Measurements from ENCODE around the gene RNU1-4.
"Not testable (repeated sequence)": the region's sequence is repeated elsewhere in the genome, so short reads cannot be mapped to it uniquely, and the experiment has no call there.

RNU1-4 gene

DNA sequence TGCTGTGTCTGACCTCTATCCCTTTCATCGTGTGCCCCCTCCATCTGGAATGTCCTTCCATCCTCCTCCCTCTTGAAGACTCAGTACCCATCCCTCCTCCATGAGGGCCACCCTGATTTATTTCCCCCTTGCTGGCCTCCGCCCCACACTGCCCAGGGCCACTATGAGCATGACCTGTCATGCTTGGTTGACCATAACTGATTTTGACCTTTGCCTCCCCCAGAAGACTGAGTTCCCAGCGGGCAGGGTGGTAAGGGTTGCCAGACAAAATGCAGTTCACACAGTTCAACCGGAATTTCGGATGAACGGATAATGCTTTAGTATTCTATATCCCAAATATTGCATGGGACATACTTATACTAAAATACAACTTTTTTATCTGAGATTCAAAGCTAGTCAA is 31.6 kb upstream of the RNU1-4 start:
- DNase-seq (ENCODE audit: low read depth, low spot score): not testable (repeated sequence)

DNA sequence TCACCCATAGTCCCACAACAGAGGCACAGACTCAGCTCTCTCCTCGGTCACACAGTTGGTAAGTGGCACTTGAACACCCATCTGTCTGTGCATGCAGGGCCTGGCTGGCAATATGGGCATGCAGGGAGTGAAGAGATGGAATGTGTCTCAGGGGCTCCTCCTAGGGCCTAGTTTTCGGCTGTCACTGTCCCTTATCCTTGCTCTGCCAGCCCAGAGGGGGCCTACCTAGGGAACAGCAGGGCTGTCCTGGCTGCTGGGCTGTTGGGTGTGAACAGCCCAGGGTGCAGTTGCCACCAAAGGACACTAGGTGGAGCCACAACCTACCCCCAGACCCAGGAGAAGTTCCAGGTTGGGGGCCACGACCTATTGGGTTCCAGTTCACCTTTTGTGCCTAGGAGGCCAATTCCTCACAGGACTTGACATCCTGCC is 30.6 kb upstream of the RNU1-4 start:
- not testable (repeated sequence) for DNase-seq (ENCODE audit: low read depth, low spot score)

DNA sequence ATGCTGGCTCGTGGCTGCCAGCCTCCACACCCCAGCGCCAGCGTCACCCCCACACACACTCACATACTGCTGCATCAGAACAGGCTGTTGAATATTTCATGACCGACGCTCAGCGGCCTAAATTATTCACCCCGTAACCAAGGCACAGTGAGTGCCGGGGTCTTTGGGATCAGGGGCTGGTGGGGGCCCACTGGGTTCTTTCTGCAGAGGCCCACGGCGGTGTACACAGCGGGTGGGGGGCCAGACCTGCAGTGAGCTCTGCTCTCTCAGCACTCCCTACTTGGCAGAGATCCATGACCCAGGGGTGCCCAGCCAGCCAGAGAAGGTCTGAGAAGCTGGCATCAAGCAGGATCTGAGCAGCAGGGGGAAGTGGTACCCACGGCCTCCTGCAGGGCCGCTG is 29.7 kb upstream of the RNU1-4 start:
- not testable (repeated sequence) for DNase-seq (ENCODE audit: low read depth, low spot score)

DNA sequence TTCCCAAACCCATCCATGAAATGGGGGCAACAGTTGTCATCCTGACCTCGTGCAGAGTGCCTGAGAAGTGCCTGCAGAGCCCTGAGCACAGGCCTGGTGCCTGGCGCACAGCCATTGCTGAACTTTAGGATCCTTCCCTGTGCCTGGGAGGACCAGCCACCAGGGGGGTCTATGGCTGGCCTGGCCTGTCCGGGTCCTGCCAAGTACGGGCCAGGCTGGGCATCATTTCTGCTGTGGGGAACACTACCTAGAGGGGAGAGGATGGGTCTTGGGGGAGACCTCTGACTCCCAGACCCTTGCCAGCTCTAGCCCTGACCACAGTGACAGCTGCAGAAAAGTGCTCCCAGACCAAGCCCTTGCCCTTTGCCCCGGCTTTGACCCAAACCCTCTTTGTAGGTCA is 28.2 kb upstream of the RNU1-4 start:
- not testable (repeated sequence) for DNase-seq (ENCODE audit: low read depth, low spot score)

DNA sequence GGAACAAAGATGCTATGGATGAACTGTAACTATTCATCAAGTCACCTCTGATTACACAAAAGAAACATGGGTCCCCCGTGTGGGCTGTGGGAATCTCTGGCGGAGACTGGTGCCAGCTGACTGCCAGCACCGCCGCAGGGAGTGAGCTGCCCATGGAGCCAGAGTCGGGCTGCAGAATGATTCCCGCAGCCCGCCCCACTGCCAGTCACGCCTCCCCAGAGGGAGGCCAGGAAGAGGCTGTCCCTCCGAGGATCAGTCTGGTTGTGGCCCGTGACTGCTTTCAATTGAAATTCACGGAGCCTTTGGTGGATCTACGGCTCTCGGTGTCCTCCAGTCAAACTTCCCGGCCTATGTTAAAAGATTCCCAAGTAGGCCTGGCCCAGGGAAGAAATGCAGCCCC is 27.7 kb upstream of the RNU1-4 start:
- DNase-seq (ENCODE audit: low read depth, low spot score): not testable (repeated sequence)

DNA sequence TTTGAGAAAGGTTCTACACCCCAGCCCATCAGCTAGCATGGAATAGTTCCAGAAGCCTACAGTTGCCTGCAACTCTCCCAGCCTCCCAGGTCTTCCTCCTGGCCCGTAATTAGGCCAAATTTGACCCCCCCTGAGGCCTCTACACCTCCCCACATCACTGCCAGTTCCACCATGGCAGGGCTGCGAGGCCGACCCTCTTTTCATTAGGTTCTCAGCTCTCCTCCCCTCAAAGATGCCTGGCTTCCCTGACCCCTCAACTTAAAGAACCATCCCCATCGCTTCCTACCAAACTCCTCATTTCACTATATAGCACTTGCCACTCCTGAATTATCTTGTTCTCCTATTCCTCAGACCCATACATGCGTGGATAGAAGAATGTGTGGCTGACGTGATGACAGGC is 27.3 kb upstream of the RNU1-4 start:
- not testable (repeated sequence) for DNase-seq (ENCODE audit: low read depth, low spot score)

DNA sequence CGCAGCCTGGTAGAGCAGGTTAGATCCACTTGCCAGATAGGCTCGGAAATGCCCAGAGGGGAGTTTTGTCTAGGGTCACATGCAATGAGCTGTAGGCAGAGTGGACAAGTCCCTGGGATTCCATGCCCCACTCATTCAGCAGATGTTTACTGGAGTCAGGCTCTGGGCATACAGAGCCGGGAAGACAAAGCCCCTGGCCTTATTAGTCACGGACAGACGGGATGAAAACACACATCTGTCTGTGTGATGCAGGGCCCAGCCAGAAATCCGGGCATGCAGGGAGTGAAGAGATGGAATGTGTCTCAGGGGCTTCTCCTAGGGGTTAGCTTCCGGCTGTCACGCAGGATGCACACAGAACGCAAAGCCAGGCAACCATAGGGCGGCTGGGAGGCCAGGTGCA is 26.8 kb upstream of the RNU1-4 start:
- not testable (repeated sequence) for DNase-seq (ENCODE audit: low read depth, low spot score)

DNA sequence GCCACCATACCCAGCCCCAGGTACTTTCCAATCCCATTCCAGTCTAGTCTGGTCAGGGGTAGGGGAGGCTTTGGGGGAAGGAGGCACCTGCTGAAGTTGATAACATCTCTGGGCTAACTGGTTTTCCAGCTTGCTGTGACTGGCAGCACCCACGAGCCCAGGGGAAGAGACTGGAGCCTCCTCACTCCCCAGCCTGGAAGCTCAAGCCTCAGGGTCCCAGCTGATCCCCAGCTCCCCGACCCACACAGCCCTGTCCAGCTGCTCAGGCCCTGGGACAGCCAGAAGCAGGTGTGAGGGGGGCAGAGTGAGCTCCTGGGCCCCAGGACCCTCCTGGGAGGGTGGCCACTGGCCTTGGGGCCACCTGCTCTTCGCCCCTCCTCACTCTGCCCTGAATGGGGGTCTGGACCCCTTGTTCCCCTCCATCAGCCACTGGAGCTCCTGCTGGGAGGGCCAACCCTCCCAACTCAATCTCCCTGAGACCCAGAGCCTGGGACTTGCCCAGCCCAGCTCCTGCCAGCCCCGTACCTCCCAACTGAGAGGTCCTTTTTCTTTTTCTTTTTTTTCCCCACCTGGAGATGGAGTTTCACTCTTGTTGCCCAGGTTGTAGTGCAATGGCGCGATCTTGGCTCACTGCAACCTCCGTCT is 23.5 kb upstream of the RNU1-4 start:
- no peak for DNase-seq (ENCODE audit: low read depth, low spot score)

DNA sequence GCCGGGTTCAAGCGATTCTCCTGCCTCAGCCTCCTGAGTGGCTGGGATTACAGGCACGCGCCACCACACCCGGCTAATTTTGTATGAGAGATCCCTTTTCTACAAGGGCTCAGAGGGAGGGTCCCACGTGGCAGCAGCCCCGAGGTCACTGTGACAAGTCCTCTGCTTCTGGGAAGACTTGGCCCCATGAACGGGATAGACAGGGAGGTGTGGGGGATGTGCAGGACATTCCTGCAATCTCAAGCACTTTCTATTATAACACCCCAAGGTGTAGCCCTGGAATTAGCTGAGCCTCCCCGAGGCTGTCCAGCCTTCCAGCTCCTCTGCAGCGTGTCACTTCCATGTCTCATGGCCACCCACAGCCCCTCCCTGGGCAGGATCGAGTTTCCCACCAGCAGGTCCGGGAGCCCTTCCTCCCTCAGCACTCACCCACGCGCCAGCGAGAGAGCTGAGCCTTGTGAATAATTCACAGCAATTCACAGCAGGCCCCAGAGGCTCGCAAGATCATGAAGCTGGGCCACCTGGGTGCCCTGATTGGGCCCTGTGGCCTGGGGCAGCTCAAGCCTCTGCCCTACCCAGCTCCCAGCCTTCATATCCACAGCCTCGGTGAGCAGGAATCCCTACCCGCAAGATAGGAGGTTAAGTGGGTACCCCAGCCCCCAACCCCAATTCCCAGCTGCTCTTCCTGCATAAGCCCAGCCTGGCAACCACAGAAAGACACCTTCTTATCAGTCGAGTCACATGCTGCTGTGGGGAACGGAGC is 22.8 kb upstream of the RNU1-4 start:
- no peak for DNase-seq (ENCODE audit: low read depth, low spot score)

DNA sequence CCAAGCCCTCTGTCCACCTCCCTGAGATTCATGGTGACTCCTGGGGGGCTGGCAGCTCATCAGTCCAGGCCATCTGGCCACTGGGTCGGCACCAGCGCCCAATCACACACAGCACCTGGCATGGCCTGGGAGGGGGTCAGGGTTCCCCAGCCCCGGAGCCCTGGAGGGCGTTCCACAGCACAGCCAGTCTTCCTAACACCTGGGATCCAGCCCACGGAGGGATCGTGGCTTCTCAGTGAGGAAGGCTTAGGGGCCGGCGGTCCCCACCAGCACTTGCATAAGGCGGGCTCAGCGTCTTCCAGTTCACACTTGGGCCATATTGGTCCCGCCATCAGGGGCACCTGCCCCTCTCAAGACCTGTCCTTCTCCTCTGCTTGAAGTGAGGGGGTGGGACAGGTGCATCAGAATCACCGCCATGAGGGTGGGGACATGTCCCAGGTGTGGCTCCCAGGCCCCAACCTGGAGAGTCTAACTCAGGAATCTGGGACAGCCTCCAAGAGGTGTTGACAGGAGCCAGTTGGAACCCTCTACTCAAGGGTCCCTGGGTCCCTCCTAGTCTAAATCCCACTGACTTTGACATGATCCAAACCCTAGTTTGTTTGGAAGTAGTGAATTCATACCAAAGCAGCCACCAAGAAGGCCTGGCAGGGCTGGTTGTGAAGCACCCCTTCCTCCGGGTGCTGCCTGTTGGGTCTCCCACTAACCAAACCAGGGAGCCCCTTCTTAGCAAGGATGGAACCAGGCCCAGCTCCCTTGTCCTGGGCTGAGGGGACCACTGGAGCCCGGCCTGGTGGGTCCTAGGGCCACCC is 22.0 kb upstream of the RNU1-4 start:
- not testable (repeated sequence) for DNase-seq (ENCODE audit: low read depth, low spot score)

DNA sequence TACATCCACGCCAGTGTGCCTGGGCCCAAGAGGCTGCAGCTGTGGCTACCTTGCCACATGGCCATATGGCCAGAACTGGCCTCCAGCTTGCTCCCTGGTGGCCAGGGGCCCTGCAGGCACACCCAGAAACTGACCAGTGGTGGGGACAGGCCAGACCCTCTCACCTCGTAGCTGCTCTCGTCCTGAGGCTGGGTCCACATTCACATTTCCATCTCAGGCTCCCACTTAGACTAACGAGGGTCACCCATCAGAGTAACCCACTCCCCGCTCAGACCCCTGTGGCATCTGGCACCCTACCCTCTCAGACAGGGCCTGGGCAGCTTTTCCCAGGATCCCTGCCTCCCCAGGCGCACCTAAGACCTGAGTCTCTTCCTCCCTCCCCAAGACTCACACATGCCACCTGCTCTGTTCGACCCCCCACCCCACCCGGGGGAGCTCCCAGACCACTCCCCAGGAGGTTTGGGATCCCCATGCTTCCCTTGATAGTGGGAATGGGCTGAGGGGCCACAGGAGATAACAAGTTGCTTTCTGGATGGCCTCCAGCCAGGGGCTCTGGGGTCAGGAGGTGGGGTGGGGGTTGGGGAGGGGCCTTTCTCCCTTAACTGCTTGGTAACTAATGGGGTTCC is 21.3 kb upstream of the RNU1-4 start:
- no peak for DNase-seq (ENCODE audit: low read depth, low spot score)

DNA sequence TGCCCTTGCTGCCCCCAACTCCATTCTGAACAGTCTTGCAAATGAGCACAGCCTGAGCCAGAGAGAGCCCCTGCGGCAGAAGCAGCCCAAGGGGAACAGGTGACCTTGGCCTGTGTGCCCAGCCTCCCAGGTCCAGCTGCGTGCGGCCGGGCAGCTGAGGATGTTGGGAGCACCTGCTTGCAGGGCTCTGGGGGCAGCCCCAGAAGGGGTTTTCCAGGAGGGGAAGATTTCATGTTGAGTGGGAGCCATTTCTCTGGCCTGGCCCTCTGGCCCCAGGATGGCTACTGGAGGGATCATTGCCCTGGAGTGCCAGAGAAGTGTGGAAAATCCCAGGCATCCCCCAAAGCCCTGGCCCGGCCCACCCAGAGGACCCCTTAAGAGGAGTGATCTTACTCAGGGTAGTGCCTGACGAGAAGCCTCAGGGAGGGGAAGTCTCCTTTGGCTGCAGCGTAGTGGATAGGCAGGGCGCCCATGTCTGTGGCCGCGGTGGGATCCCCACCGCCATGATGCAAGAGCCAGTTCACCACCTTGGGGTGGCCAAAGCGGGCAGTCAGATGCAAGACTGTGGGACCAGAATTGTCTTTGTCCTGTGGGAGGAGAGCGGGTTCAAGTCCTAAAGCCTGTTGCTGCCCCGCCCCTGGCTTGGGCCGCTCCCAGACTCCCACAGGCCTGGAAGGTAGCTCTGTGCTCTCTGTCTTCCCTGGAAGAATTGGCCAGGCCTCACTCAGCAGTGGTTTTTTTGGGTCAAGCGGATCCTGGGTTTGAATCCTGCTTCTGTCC is 20.6 kb upstream of the RNU1-4 start:
- DNase-seq (ENCODE audit: low read depth, low spot score): no peak

DNA sequence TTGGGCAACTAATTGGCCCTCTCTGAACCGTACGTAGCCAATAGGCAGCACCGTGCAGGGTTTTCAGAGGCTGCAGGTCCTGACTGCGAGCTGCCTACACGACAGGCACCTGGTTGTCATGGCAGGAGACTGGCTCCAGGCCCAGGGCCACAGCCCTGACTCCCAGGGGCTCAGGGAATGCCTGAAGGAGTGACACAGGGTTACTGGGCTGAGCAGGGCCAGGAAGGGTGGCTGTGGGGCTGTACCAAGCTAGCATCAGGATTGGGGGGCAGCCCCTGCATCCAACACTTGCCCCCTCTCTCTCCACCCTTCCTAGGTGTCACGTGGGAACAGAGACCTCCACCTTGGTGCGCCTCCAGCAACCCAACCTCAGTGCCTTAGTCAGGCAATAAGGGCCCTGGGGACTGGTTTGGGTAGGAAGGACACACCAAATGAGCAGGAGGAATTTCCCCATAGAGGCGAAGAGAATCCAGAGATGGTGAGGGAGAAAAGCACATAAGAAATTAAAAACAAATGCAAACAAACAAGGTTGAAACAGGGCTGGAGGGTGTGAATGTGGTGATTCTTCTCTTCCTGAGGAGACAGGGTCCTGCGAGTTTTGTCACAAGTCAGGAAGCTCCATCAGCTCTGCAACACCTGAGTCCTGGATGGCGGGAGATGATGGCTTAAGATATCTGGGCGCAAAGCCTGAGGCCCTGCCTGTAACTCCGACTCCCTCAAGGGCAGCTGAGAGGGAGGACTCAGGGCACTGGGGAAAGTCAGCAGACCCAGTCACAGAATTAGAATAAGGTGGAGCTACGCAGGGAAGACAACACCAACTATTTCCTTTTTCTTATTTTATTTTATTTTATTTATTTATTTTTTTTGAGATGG is 19.7 kb upstream of the RNU1-4 start:
- DNase-seq (ENCODE audit: low read depth, low spot score): no peak

DNA sequence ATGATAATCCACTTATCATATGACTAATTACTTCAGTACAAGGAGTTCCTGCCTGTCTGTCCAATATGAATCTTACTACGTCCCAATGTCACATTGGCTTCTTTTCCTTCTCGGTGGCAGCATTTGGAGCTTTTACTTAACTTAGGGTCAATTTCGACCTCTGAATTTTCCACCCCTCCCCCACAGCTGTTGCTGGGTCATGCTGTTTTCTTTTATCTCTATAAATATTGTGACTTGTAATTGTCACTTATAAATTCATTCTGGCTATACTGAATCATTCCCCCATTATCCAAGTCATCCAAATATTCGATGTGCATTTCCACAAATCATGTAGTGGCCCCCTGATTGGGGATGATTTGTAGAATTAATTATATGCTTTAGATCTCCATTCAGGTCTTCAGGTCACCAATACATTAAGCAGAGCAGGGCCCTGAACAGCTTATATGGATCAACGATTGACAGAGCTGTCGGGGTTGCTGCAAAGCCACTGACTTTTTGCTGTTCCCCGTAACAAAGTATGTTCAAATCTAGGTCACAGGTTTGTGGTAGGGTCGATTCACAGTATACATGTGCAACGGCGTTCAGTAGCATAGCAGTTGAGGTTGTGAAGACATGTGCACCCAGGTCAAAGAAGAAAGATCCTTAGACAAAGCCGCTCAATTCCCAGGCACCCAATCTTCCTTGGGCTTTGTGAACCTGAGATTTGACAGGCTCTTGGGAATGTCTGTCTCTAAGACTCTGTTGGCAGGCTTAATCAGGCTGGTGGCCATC is 18.3 kb upstream of the RNU1-4 start:
- no peak for DNase-seq (ENCODE audit: low read depth, low spot score)

DNA sequence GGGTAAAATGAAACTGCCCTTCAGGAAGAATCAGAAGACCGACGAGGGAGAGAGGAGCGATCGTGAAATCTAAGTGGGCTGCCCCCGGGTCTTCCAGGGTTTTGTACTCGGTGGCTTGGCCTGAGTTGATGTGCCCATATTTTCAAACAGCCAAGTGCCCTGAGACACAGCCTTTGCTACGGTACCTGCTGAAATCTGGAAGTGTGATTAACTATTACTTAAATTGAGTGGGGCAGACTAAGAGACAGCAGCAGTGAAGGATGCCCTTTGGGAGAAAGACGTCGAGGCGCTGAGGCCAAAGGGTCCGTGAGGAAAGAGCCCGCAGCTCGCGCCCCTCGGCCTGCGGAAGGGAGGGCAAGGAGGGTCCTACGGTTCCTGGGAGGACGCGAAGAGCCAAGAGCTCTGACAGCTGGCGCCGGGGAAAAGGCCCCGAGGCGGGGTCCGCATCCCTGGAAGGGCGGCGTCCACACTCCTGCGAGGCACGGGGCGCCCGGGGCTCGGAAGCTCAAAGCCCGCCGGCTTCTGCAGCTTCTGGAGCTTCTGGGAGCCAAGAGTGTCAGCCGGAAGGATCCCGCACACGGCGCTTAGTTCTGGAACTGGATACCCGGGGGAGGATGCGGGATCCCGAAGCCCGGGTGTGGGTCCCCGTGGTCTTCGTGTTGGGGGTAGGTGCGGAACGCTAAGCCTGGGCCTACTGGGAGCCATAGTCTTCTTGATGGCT is 15.4 kb upstream of the RNU1-4 start:
- no peak for DNase-seq (ENCODE audit: low read depth, low spot score)

DNA sequence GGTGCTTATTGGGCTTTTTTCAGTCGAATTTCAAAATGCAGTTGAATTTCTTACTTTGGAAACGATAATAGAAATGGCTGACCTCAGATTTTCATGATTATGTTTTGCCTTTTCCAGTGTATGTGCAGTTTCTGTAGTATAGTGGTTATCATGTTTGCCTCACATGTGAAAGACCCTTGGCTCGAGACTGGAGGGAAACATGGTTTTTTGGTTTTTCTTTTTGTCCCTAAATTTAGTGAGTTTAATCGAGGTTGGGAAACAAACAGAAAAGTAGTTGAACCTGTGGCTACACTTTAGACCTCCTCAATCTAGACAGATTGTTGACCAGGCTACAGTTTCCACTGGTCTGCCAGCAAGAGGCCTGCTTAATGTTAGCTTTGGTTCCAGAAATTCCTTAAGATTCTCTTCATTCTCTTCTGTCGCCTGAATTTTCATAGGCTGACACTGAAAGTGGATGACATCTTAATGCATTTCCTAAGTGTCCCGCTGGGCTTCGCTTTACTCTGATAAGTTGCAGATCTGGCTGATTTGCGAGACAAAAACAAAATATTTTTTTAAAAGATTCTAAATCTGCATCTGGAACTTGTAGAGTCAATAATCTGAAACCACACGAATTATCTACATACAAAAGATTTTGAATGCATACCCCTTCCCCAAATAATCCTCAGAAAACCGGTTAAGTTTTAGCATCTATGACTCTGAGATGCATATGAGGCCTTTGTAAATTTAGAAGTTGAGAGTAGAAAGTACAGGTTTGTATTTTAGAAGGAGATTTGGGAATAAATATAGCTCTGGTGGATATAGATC is 14.7 kb upstream of the RNU1-4 start:
- not testable (repeated sequence) for DNase-seq (ENCODE audit: low read depth, low spot score)

DNA sequence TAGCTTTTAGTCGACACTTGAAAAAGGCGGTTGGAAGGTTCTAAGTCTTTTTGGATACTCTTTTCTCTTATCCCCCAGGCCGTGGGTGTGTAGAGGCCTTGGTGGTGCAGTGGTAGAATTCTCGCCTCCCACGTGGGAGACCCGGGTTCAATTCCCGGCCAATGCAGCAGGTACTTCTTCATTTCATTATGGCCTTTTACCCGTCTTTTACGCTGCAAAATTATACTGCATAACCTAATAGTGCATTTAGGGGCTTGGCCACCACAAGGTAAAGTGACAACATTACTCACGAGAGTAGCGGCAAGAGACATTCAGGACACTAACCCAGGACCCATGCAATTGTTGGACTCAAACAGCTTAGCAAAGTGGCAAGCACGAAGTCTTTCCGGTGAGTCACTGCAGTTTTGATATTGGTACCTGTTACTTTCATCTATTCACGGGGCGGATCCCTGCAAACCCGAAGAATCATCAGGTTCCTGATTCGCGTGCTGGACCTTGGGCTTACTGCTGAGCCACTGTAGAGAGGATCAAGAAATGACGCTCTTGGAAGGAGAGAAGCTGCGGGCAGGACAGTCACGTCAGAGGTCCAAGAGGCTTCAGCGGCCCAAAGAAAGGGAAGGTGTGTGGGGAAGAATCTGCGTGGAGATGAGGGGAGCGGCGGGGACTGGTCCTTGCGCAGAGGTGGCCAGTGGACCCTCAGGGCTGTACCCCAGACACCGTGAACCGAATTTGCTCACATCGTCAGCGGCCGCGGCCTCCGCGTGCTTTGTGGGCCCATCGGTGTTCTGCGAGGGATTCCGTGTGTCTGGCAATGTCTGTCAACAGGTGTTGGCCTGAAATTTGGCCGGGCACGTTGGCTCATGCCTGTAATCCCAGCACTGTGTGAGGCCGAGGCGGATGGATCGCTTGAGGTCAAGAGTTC is 12.9 kb upstream of the RNU1-4 start:
- DNase-seq (ENCODE audit: low read depth, low spot score): no peak
